ENCODE results near the gene PKMYT1.

DNA sequence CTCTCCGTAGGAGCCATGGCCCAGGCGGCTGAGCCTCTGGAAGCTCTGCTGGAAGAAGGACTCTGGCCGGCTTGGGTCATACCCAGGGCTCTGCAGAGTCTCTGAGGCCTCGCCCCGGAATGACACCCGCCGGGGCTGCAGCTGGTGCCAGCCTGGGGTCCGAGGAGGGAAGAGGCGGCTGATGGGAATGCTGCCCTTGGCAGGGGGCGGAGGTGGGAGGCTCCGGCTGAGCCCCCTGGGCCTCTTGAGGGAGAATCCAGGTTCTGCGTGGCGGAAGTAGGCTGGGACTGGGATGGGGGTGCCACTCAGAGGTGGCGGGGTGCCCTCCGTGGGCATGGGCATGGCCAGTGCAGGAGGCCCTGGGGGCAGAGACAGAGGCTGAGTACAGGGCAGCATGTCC, 3.6 kb downstream of the PKMYT1 start:
- TF ChIP-seq, protein P1, sequence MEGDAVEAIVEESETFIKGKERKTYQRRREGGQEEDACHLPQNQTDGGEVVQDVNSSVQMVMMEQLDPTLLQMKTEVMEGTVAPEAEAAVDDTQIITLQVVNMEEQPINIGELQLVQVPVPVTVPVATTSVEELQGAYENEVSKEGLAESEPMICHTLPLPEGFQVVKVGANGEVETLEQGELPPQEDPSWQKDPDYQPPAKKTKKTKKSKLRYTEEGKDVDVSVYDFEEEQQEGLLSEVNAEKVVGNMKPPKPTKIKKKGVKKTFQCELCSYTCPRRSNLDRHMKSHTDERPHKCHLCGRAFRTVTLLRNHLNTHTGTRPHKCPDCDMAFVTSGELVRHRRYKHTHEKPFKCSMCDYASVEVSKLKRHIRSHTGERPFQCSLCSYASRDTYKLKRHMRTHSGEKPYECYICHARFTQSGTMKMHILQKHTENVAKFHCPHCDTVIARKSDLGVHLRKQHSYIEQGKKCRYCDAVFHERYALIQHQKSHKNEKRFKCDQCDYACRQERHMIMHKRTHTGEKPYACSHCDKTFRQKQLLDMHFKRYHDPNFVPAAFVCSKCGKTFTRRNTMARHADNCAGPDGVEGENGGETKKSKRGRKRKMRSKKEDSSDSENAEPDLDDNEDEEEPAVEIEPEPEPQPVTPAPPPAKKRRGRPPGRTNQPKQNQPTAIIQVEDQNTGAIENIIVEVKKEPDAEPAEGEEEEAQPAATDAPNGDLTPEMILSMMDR (conservative IDR thresholded peaks at IDR 0.05 in 1 of 2, IDR thresholded peaks at IDR 0.05 in 1 of 2; ENCODE audit: low read depth in 1 of 2, low read length in 2 of 2), result no peak
- TF ChIP-seq EZH2 (IDR thresholded peaks at IDR 0.05; ENCODE audit: low read length, missing control alignments), result no peak
